HCT116 (cell line): ENCODE measurements around the gene MYO7B.

Source experiments
- CTCF ChIP-seq, 3 experiments: fragments of 200-600 bp in 1 of 3; sonication (generic) in 1 of 3; IDR thresholded peaks in 2 of 3; conservative IDR thresholded peaks in 1 of 3; 2 replicates each; pipeline ENCODE4 v1.5.1; 2012 to 2017; ENCODE audit warnings: low read depth in 2 of 3, low read length in 2 of 3, antibody characterized with exemption in 1 of 3, borderline replicate concordance in 1 of 3, control low read depth in 1 of 3, mild to moderate bottlenecking in 1 of 3, mixed read lengths in 1 of 3, mixed run types in 1 of 3, moderate library complexity in 1 of 3; ENCODE audit not compliant: insufficient read depth in 1 of 3
- EZH2 ChIP-seq: fragments of 200-600 bp; sonication (generic); IDR thresholded peaks from 2 replicates; pipeline ENCODE4 v1.6.1; 2017; ENCODE audit warnings: antibody characterized with exemption, mixed run types
- POLR2A ChIP-seq: IDR thresholded peaks from 2 replicates; pipeline ENCODE4 v1.7.0; 2011; ENCODE audit warnings: borderline replicate concordance; ENCODE audit not compliant: insufficient read depth, insufficient read length; ENCODE audit errors: extremely low read depth
- POLR2AphosphoS5 ChIP-seq: IDR thresholded peaks from 2 replicates; pipeline ENCODE4 v1.6.1; 2011; ENCODE audit warnings: mild to moderate bottlenecking, low read depth, low read length, moderate library complexity
- RAD21 ChIP-seq: IDR thresholded peaks from 2 replicates; pipeline ENCODE4 v1.6.1; 2012; ENCODE audit warnings: low read depth, mild to moderate bottlenecking
- TCF7L2 ChIP-seq: IDR thresholded peaks from 2 replicates; pipeline ENCODE4 v1.7.0; 2011; ENCODE audit warnings: borderline replicate concordance, inconsistent platforms; ENCODE audit not compliant: insufficient read depth, insufficient read length; ENCODE audit errors: extremely low read depth

DNA sequence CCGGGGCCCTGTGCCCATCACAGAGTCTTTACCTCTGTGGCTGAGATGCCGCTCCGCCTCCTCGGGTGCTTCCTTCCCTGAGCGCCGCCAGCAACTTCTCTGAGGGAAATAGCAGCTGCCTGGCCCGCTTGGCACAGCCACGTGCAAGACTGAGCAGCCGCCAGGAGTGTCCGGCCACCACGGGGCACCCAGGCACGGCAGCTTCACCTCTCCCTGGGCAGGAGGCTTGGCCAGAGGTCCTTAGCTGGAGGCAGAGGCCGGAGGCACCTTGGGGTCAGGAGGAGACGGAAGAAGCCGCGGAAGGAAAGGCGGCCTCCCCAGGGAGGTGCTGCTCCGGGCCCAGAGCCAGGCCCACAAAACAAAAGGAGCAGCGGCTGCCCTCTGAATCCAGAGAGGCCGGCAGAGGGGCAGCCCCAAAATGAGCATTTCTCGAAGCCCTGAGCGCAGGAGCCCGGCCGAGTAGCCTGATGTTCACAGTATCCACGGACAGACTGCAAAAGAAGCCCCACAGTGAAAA lies 145.9 kb downstream of the MYO7B start:
- TF ChIP-seq EZH2 (no peak), POLR2A (no peak), CTCF (IDR thresholded peaks at IDR 0.05 in 2 of 3, conservative IDR thresholded peaks at IDR 0.05 in 1 of 3; ENCODE audit: borderline replicate concordance in 1 of 3, insufficient read depth in 1 of 3, low read depth in 2 of 3, low read length in 2 of 3) (no peak), TCF7L2 (no peak), POLR2AphosphoS5 (no peak), RAD21 (no peak)
